HepG2 (cell line): ENCODE results near the gene CMPK1. TPM values are rescaled to one million over a fixed set of nuclear protein-coding genes. Genes with fewer than 3 reads are reported as not detected.

Experiments used
- ARHGAP35 ChIP-seq: sonication (generic); formaldehyde crosslinking; IDR thresholded peaks from 2 replicates; pipeline ENCODE4 v1.9.0; 2022; ENCODE audit warnings: mild to moderate bottlenecking, inconsistent platforms, moderate library complexity, missing genetic modification reagents, borderline replicate concordance
- GATAD2A ChIP-seq: IDR thresholded peaks from 2 replicates; pipeline ENCODE4 v1.6.1; 2016
- NR1H2 ChIP-seq: sonication (generic); formaldehyde crosslinking; IDR thresholded peaks from 2 replicates; pipeline ENCODE4 v1.8.1; 2022; ENCODE audit warnings: low read depth, missing genetic modification reagents, borderline replicate concordance
- RAD51 ChIP-seq: fragments of 450-650 bp; IDR thresholded peaks from 2 replicates; pipeline ENCODE4 v1.6.1; 2016; ENCODE audit warnings: borderline replicate concordance
- TMF1 ChIP-seq: sonication (generic); formaldehyde crosslinking; IDR thresholded peaks from 2 replicates; pipeline ENCODE4 v1.8.1; 2022; ENCODE audit warnings: low read depth, missing genetic modification reagents
- ZC3H13 ChIP-seq: sonication (generic); formaldehyde crosslinking; IDR thresholded peaks from 2 replicates; pipeline ENCODE4 v1.8.1; 2023; ENCODE audit warnings: mild to moderate bottlenecking, missing genetic modification reagents, moderate library complexity
- ZNF10 ChIP-seq: sonication (generic); formaldehyde crosslinking; IDR thresholded peaks from 2 replicates; pipeline ENCODE4 v1.4.0; 2020; ENCODE audit warnings: mild to moderate bottlenecking, low read depth, missing genetic modification reagents, borderline replicate concordance
- ZNF335 ChIP-seq: sonication (generic); formaldehyde crosslinking; IDR thresholded peaks from 2 replicates; pipeline ENCODE4 v1.4.0; 2020; ENCODE audit warnings: missing genetic modification reagents
- ZNF496 ChIP-seq: sonication (generic); formaldehyde crosslinking; IDR thresholded peaks from 2 replicates; pipeline ENCODE4 v1.8.1; 2023; ENCODE audit warnings: mild to moderate bottlenecking, moderate library complexity, missing genetic modification reagents; ENCODE audit not compliant: insufficient replicate concordance
- ZNF619 ChIP-seq: sonication (generic); formaldehyde crosslinking; IDR thresholded peaks from 2 replicates; pipeline ENCODE4 v1.4.0; 2020; ENCODE audit warnings: mild to moderate bottlenecking, missing genetic modification reagents
- ZNF839 ChIP-seq: sonication (generic); formaldehyde crosslinking; IDR thresholded peaks from 2 replicates; pipeline ENCODE4 v1.4.0; 2020; ENCODE audit warnings: missing genetic modification reagents, mild to moderate bottlenecking, borderline replicate concordance
- ZNF879 ChIP-seq: sonication (generic); formaldehyde crosslinking; IDR thresholded peaks from 2 replicates; pipeline ENCODE4 v1.8.1; 2023; ENCODE audit warnings: missing genetic modification reagents
- polyA plus RNA-seq, 8 experiments: library from polyadenylated mRNA; depleted of rRNA in 3 of 8; stranded (reverse) in 7 of 8; unstranded in 1 of 8; fragments of >200 nt; fragmentation: Illumina TruSeq in 4 of 8; extraction: Trizol in 4 of 8; gene quantifications; 2 replicates each; pipeline versions ENCODE4 v1.2.1 to v1.2.3, GENCODE V29; 2011 to 2016; ENCODE audit warnings: low read depth in 4 of 8, missing spikeins in 1 of 8, mixed read lengths in 1 of 8; ENCODE audit not compliant: insufficient read depth in 1 of 8
- total RNA-seq, 5 experiments: library from RNA; depleted of rRNA; stranded (reverse); fragments of >200 nt; fragmentation: Illumina TruSeq; extraction: Trizol; gene quantifications; 2 replicates each; pipeline ENCODE4 v1.2.3, GENCODE V29; 2016; ENCODE audit warnings: low read depth in 1 of 5
- TF ChIP-seq, protein P1 (sequence below): sonication (generic); formaldehyde crosslinking; IDR thresholded peaks from 2 replicates; pipeline ENCODE4 v1.4.0; 2020; ENCODE audit warnings: missing genetic modification reagents
- TF ChIP-seq, protein P2 (sequence below): sonication (generic); formaldehyde crosslinking; IDR thresholded peaks from 2 replicates; pipeline ENCODE4 v1.4.0; 2020; ENCODE audit warnings: missing genetic modification reagents
- TF ChIP-seq, protein P3 (sequence below), 2 experiments: fragments of 450-650 bp in 1 of 2; sonication (generic) in 1 of 2; formaldehyde crosslinking; IDR thresholded peaks; 2 replicates each; pipeline versions ENCODE4 v1.5.0 to v1.8.0; 2020 to 2022; ENCODE audit warnings: mild to moderate bottlenecking in 1 of 2, missing genetic modification reagents in 1 of 2
- TF ChIP-seq, protein P4 (sequence below): IDR thresholded peaks from 2 replicates; pipeline ENCODE4 v1.6.1; 2016; ENCODE audit warnings: missing genetic modification reagents, missing compliant biosample characterization

CMPK1 gene
- total and polyA plus RNA-seq, 2 of the 13 experiments (the other 11 are each of a cell fraction or from before 2014, with no cell fraction given) = 38.3 to 92.0 TPM

DNA sequence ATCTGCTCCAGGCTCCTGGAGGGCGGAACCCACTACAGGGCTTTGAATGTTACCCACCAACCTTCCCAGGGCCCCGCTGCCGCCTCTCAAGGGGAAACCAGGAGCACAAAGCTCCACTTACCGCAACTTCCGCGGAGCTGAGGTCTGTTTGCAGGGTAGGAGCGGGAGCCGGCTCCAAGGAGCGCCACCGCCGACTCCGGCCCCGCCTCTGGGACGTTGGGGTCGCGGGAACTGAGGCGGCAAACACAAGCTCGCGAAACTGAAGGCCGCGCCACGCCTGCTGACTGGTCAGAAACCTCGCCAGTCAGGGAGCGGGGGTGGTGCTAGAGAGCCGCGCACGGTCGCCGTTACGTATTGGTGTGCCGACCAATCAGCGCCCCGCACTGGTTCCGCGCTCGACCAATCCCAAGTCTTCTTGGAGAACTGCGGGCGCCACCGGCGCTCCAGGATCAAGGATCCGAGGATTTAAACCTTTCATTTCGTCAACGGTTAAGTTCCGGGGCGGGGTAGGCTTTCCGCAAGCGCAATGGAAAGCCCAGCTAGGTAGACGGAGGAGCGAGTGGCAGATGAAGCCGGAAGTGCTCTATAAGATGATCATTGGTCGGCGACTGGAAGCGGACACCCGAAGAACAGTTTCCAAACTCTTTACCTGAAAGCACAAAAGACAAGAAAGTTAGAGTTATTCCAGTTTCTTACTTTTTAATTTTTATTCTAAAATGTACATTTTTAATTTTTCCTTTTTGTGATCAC, 19.5 kb upstream of the CMPK1 start, which contains the start of gene STIL (continued):
- TF ChIP-seq, protein P1, sequence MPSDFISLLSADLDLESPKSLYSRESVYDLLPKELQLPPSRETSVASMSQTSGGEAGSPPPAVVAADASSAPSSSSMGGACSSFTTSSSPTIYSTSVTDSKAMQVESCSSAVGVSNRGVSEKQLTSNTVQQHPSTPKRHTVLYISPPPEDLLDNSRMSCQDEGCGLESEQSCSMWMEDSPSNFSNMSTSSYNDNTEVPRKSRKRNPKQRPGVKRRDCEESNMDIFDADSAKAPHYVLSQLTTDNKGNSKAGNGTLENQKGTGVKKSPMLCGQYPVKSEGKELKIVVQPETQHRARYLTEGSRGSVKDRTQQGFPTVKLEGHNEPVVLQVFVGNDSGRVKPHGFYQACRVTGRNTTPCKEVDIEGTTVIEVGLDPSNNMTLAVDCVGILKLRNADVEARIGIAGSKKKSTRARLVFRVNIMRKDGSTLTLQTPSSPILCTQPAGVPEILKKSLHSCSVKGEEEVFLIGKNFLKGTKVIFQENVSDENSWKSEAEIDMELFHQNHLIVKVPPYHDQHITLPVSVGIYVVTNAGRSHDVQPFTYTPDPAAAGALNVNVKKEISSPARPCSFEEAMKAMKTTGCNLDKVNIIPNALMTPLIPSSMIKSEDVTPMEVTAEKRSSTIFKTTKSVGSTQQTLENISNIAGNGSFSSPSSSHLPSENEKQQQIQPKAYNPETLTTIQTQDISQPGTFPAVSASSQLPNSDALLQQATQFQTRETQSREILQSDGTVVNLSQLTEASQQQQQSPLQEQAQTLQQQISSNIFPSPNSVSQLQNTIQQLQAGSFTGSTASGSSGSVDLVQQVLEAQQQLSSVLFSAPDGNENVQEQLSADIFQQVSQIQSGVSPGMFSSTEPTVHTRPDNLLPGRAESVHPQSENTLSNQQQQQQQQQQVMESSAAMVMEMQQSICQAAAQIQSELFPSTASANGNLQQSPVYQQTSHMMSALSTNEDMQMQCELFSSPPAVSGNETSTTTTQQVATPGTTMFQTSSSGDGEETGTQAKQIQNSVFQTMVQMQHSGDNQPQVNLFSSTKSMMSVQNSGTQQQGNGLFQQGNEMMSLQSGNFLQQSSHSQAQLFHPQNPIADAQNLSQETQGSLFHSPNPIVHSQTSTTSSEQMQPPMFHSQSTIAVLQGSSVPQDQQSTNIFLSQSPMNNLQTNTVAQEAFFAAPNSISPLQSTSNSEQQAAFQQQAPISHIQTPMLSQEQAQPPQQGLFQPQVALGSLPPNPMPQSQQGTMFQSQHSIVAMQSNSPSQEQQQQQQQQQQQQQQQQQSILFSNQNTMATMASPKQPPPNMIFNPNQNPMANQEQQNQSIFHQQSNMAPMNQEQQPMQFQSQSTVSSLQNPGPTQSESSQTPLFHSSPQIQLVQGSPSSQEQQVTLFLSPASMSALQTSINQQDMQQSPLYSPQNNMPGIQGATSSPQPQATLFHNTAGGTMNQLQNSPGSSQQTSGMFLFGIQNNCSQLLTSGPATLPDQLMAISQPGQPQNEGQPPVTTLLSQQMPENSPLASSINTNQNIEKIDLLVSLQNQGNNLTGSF = no peak
- TF ChIP-seq NR1H2 (CRISPR knock-in tag) = no peak
- TF ChIP-seq GATAD2A = 0 out of 2 replicates have a peak, but pooled peaks have one; percentile 29
- TF ChIP-seq ZNF839 (CRISPR knock-in tag) = no peak
- TF ChIP-seq ZNF619 = no peak
- no peak for TF ChIP-seq ARHGAP35 (CRISPR knock-in tag)
- TF ChIP-seq, protein P2, sequence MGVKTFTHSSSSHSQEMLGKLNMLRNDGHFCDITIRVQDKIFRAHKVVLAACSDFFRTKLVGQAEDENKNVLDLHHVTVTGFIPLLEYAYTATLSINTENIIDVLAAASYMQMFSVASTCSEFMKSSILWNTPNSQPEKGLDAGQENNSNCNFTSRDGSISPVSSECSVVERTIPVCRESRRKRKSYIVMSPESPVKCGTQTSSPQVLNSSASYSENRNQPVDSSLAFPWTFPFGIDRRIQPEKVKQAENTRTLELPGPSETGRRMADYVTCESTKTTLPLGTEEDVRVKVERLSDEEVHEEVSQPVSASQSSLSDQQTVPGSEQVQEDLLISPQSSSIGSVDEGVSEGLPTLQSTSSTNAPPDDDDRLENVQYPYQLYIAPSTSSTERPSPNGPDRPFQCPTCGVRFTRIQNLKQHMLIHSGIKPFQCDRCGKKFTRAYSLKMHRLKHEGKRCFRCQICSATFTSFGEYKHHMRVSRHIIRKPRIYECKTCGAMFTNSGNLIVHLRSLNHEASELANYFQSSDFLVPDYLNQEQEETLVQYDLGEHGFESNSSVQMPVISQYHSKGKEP (CRISPR knock-in tag) = no peak
- TF ChIP-seq ZNF879 (CRISPR knock-in tag) = no peak
- TF ChIP-seq ZNF335 (CRISPR knock-in tag) = no peak
- peak; percentile 51; the same call in 1 of the 2 replicates for TF ChIP-seq TMF1 (CRISPR knock-in tag)
- no peak for TF ChIP-seq ZNF496 (CRISPR knock-in tag)
- no peak for TF ChIP-seq ZNF10 (CRISPR knock-in tag)
- TF ChIP-seq, protein P3, sequence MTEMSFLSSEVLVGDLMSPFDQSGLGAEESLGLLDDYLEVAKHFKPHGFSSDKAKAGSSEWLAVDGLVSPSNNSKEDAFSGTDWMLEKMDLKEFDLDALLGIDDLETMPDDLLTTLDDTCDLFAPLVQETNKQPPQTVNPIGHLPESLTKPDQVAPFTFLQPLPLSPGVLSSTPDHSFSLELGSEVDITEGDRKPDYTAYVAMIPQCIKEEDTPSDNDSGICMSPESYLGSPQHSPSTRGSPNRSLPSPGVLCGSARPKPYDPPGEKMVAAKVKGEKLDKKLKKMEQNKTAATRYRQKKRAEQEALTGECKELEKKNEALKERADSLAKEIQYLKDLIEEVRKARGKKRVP (CRISPR knock-in tag; IDR thresholded peaks at IDR 0.05) = peak in 1 of 2 experiments; percentile 41; a peak in 2 of 4 replicates
- TF ChIP-seq RAD51 = no peak
- TF ChIP-seq, protein P4, sequence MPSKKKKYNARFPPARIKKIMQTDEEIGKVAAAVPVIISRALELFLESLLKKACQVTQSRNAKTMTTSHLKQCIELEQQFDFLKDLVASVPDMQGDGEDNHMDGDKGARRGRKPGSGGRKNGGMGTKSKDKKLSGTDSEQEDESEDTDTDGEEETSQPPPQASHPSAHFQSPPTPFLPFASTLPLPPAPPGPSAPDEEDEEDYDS (CRISPR knock-in tag) = peak; percentile 58
- TF ChIP-seq ZC3H13 (CRISPR knock-in tag) = peak; percentile 68
